GM21723 (cell line): ENCODE results near the gene CHCHD6.

Source experiments
- ATAC-seq: cut with Tn5 transposase; IDR thresholded peaks from one replicate; pipeline ENCODE4 v1.9.1; 2021; ENCODE audit warnings: mild to moderate bottlenecking, moderate library complexity; ENCODE audit not compliant: unreplicated experiment

CHCHD6 gene

DNA sequence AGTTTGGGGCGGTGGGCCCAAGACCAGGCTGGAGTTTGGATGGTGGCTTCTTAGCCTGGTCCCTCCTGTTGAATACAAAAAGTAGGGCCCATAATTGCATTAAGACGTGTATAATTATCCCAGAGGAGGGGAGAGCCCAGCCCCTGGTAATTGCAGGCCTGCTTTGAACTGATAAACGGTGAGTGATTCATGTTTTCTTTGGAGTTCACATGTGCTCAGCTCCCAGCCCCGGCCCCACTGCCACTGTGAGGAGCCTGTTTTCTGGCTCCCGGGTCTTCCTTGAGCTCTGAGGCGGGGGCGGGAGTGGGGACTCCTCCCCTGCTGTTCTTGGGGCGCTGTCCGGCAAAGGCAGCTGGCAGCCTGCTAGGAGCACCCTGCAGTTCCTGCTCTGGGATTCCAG is 282.0 kb downstream of the CHCHD6 start:
- ATAC-seq: no peak

DNA sequence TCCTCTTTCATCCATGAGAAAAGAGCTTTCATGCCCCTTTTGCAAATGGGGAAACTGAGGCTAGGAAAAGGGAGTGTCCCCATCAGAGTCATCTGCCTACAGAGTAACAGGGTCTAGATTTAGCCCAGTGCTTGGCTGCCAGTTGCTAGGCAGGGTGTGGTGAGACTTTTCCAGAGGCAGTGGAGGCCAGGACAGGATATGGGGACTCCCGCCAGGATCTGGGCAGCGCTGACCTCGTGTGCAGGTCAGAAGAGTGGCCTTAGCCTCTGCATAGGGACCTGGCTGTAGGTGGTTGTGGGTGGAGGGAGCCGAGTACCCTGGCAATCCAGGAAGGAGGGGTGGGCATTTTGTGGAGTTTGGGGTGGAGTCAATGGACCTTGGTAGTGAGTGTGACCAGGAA is 283.1 kb downstream of the CHCHD6 start:
- ATAC-seq: no peak

DNA sequence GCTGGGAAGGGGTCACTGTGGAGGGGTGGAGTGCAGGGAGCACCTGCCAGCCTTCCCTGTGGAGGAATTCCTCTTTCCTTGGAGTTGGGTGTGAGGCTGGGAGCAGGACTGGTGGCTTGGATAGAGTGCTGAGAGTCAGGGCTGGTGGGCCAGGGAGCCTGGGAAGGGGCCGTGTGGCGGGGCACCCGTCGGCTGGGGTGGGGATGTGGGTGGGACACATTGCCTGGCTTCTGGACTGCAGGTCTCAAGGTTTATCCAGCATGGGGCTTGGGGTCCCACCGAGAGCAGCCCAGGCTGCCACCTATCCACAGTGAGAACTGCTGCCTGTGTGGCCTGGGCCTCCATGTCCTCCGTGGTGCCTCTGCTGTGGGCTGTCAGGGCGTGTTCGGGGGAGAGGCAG is 283.6 kb downstream of the CHCHD6 start:
- no peak for ATAC-seq

DNA sequence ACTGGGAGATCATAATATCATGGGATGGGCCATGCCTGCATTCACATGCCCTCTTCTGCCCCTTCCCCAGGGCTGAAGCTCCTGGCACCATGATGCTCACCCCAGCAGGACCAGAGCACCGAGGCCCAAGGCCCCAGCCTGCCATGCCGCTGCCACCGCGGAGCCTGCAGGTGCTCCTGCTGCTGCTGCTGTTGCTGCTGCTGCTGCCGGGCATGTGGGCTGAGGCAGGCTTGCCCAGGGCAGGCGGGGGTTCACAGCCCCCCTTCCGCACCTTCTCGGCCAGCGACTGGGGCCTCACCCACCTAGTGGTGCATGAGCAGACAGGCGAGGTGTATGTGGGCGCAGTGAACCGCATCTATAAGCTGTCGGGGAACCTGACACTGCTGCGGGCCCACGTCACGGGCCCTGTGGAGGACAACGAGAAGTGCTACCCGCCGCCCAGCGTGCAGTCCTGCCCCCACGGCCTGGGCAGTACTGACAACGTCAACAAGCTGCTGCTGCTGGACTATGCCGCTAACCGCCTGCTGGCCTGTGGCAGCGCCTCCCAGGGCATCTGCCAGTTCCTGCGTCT is 284.5 kb downstream of the CHCHD6 start:
- no peak for ATAC-seq

DNA sequence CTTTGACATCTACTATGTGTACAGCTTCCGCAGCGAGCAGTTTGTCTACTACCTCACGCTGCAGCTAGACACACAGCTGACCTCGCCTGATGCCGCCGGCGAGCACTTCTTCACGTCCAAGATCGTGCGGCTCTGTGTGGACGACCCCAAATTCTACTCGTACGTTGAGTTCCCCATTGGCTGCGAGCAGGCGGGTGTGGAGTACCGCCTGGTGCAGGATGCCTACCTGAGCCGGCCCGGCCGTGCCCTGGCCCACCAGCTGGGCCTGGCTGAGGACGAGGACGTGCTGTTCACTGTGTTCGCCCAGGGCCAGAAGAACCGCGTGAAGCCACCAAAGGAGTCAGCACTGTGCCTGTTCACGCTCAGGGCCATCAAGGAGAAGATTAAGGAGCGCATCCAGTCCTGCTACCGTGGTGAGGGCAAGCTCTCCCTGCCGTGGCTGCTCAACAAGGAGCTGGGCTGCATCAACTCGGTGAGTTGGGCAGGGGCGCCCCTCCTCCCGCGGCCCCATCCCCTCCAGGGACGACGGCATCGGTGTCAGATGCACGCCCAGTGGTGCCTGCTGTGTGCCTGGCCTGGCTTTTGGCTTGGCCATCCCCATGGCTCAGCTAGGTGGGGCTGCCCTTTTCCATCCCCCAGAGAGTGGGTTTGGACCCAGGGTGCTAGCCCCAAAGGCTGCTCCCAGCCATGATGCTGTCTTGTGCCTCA is 285.4 kb downstream of the CHCHD6 start:
- ATAC-seq: no peak

DNA sequence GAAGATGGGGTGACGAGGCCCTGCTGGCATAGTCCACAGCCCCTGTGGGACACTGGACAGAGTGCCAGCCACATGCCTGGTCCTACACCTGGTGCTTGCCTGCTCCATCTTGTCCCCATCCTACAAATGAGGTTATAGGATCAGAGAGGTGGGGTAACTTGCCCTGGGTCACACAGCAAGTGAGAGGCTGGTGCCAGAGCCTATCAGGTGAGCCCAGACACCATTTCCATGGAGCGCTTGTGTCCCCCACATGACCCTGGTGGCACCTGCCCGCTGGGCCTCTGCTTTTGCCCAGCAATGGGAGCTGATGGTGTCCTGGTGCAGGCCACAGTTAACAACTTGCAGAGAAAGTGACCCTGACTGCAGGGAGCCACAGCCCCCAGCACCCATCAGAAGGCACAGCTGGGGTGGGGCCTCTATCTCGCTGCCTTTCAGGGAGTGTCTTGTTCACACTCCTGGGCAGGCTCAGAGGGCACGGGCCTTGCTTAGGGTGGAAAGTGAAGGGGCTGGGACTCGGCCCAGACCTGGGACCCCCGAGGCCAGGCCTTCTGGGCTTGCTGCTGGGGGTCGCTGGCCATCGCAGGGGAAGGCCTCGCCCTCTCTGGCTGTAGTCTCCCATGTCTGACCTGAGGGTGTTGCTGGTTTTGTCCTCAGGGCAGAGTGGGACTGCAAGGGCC is 286.1 kb downstream of the CHCHD6 start:
- no peak for ATAC-seq

DNA sequence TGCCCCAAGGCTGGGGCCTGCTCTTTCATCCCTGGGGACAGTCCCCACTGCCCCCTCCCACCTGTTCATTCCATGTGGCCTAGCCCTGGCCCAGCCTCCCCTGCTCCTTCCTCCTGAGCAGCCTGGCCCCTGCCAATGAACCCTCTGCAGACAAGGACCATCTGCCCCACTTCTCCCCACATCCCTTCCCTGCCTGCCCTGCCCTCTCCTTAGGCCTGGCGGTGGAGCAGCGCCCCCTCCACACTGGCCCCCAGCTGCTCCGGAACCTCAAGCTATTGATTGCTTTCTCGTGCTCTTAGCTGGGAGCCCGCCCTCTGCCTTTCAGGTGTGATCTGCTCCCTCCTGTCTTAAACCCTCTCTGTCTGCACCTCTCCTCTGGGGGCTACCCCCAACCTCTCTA is 286.9 kb downstream of the CHCHD6 start:
- ATAC-seq: no peak

DNA sequence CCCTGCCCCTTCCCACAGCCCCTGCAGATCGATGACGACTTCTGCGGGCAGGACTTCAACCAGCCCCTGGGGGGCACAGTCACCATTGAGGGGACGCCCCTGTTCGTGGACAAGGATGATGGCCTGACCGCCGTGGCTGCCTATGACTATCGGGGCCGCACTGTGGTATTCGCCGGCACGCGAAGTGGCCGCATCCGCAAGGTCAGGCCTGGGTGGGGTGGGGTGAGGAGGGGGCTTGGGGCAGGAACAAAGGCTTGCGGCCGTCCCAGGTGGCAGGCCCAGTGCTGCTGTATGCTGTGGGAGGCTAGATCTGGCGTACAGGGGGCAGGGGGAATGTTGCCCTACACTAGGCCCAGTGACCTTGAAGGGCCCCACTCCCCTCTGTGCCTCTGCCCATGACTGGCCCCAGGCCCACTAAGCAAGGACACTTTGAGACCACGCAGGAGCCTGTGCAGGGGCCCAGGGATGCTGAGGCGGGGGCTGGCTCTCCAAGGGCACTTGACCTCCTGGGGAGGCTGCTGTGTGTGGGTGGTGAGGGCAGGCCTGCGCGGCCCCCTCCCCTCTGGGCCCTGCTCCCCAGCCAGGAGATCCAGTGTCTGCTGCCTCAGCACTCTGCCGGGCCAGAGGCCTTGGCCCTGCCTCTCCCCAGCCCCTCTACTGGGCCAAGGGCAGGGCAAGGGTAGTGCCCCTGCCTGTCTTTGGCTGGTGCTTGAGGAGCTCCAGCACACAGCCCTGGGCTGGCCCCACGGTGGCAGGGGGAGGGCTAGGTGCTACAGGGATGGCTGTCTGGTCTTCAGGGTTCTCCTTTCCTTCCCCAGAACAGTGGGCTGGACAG is 287.5 kb downstream of the CHCHD6 start:
- ATAC-seq: no peak

DNA sequence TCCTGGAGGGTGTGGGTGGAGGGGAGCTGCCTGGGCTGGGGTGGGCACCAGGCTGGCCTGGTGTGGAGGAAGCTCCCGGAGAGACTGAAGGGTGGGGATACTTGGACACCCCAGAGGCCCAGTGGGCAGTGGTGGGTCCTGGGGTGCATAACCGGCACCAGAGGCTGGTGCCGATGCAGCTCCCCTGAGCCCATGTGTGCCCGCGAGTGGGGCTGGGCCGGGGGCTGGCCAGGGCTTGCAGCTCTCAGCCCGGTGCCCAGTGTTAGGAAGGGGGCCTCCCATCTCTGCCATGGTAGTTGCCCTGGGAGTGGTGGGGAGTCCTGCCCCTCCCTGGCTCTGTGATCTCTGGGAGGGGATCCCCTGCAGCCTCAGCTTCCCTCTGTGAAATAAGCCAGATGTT is 288.2 kb downstream of the CHCHD6 start:
- ATAC-seq: no peak

DNA sequence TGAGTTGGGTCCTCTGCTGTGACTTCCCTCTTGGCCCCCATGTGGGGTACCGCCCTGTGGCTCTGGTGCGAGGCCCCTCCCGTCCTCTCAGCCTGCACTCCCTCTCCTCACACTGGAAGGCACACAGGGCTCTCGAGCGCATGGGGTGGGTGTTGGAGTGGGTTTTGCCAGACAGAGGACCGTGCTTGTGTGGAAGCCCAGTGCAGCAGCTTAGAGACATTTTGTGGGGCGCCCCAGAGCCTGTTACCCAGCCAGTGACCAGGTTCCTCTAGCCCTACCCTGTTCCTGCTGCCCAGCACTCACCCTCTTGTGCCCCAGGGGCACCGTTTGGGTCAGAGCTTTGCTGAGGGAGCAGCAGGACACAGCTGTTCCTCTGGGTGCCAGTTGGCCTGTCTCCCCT is 288.7 kb downstream of the CHCHD6 start:
- no peak for ATAC-seq

DNA sequence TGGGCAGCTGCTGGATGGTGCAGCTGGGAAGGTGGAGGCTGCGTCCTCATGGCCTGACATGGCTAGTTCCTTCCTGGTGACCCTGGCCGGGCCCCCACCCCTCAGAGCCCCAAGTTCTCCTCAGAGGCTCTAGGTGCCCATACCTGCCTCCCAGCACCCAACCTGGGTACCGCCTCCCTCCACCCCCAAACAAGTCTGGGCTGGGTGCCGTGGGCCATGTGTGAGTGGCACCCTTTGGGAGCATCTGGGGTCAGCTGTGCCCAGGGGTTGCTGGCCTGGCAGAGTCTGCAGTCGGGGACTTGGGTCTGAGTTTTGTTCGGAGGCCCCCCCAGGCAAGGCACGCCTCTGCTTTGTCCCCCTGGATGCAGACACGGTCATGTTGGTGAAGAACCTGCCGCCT is 289.4 kb downstream of the CHCHD6 start:
- ATAC-seq: no peak

DNA sequence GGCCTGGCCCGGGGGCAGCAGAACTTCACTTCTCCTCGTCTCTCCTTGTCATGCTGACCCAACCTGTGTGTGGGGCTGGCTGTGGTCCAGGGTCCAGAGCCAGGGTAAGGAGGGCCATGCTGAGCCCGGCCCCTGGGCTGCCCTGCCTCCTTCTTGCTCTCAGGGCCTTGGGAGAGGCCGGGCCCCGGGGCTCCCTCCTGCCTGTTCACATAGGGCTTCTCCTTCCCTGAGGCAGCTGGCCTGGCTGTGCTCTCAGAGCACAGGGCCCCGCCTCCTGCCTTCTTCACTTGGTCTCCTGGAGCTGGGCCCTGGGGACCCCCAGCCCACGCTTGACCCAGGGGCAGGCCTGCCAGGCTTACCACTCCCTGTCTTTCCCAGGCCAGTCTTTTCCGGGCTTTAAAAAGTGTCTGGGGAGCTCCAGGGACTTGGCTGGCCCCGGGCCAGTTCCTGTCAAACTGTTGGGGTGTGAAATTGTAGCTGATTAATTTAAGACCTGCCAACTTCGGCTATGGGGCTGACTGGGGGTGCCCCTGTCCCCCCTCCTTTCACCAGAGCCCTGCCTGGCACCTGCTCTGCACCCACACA is 290.7 kb downstream of the CHCHD6 start:
- ATAC-seq: no peak

DNA sequence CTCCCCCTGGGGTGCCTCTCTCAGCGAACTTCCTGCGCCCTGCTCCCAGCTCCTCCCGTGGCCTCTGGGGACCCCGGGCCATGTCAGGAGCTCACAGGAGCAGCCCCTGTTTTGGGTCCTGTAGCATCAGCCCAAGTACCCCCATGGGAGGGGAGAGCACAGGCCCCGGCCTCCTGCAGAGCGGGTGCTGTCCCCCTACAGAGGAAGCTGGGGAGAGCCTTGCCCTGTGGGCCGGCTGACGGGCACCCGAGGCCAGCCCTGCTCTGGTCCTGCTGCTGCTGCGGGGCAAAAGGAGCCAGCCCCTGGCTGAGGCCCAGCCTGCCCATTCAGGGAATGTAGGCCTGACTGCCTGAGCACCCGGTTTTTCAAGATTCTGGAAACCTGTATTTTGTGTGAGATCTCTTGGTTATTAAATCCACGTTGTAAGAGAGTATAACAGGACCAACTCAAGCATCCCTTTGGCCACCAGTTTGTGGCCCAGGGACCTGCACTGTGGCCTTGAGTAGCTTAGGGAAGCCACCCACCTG is 291.3 kb downstream of the CHCHD6 start:
- ATAC-seq: no peak

DNA sequence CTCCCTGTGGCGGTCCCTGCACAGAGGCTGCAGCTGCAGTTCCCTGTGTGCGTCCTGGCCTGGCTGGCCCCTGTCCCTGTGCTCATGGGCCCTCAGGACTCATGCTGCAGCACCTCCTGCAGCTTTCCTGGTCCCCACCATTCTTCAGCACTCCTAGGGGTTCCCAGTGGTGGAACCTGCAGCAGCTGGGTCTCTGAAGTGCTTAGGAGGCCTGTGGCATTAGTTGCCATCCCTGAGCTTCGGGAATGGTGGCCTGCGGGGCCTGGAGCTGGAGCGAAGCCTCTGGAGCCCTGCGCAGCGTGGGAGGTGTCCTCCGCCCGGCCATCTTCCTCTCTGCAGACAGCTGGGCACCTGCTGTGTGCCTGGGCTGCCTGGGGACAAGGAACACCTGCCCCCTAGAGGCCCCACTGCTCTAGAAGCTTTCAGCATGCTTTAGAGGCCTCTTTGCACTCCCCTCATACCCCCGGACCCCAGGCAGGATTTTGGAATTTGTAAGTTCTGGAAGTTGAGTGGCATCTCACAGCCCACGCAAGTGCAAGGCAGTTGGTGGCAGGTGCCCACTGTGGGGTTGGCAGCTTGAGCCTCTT is 292.0 kb downstream of the CHCHD6 start:
- no peak for ATAC-seq

DNA sequence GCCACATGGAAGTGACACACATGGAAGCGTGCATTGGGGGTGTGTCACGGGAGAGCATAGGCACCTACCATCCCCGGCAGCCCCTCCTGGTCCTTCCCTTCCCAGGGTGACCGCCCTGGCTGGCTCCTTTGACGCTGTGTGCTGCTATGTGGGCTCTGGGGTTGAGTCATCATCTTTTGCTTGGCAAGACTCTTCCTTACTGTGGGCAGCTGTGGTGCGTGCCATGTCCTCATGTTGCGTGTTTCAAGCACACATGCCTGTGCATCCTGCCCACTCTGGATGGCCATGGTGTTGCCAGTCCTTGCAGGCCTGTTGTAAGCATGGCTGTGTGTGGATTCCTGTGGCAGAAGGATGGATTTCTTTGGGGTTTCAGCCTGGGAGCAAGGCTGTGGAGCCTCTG is 292.9 kb downstream of the CHCHD6 start:
- no peak for ATAC-seq

DNA sequence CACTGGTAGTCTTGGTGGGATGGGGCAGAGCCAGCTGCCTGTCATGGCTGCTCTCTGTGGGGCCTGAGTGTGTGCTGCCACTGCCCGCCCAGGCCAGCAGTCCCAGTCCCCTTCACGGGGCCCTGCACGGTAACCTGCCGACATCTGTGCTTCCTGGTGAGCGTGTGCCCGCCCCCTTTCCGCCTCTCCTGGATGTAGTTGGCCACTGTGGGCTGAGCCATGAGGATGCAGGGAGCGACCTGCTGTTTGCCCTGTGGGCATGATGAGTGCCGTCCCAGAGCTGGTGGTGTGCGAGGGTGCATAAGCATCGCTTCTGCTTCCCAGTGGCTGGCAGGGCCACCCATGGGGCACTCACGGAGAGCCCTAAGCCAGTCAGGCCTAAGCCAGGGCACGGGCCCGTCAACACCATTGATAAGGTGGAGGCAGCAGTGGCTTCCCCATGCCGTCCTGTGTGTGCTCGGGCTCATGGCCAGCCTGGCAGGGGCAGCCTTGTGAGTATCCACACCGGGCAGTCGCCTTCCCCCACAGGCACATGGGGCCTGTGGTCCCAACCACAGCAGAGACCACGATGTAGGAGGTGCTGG is 293.5 kb downstream of the CHCHD6 start:
- ATAC-seq: no peak

DNA sequence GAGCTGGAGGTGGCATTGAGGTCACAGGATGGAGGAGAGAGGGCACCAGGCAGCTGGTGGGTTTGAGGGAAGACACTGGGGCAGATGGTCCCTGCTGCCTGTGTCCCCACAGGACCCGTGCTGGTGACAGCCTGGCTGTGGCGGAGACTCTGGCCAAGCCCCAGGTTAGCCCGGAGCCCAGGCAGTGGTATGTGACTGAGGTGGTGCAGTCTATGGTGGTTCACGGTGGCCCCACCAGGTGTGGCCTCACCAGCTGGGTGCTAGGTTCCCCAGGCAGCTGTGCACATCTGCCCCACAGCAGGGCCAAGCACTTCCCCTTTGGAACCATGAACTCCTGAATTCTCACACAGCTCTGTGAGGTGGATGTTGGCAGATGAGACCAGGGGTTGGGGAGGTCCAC is 294.3 kb downstream of the CHCHD6 start:
- no peak for ATAC-seq

DNA sequence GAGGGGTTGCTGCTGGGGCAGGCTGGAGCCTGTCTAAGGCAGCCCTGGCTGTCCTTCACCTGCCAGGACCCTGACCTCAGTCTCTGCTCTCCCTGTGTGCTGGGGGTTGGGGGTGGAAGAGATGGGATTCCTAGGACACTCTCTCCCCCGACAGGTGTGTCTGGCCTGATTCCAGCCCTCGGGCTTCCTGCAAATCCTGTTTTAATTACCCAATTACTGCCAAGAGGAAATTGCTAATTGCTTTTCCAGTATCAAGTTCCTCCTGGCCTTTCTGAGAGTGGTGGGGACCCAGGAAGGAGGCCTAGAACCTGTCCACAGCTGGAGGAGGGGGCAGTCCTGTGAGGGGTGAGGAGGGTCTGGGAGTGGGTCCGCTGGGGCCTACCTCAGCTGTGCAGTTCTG is 294.7 kb downstream of the CHCHD6 start:
- ATAC-seq: no peak

DNA sequence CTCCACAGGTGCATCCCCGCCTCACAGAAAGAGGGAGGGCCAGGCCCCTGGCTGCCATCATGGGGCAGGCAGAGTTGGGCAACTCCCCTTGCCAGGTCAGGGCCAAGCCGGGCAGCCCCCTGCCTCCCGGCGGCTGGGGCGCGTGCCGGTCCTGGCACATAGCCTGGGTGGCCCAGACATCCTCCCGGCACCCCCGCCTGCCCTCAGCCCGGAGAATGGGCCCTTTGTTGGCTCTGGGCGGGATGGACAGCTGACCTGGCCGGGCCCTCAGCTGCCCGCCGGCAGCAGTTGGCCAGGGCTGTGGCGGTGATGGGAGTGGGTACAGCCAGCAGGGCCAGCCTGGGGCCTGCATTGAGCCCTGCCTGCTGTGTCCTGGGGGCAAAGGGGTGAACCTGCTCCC is 295.3 kb downstream of the CHCHD6 start:
- ATAC-seq: no peak

DNA sequence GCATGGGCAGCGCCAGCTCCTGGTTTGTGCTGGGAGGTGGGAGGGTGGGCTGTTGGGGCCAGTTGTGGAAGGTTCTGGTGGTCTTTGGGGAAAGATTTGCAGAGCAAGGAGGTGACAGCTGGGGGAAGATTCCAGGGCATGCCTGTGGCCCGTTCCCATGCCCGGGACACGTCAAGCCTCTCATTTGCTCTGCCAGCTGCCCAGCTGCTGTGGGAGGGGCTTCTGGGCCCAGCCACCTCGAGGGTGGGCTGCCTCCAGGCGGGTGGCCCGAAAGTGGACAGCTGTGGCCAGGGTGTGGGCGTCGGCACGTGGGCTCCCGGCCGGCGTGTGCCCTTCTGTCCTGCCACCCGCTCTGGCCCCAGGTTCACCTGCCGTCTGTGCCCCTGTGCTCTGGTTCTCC is 296.1 kb downstream of the CHCHD6 start:
- no peak for ATAC-seq
